CD4-positive, alpha-beta T cell treated with Interferon alpha-2 for 1 hour (primary cell): ENCODE results near the gene ZNF512B.
"Not testable (repeated sequence)": the region's sequence is repeated elsewhere in the genome, so short reads cannot be mapped to it uniquely, and the experiment has no call there.

Experiments used
- DNase-seq, 2 donors: peaks; one replicate each; pipeline ENCODE4 v3.0.0-alpha.2; 2020 to 2022

ZNF512B gene

DNA sequence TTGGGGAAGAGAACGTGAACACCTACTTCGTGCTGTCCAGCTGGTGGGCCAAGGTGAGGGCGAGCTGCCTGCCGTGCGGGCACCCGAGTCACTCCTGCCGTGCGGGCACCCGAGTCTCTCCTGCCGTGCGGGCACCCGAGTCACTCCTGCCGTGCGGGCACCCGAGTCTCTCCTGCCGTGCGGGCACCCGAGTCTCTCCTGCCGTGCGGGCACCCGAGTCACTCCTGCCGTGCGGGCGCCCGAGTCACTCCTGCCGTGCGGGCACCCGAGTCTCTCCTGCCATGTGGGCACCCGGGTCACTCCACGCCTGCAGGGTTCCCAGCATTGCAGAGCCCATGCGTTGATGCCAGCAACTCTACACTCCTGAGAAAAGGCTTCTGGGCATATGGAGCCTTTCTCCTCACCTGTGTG, 40.3 kb downstream of the ZNF512B start:
- not testable (repeated sequence) for DNase-seq

DNA sequence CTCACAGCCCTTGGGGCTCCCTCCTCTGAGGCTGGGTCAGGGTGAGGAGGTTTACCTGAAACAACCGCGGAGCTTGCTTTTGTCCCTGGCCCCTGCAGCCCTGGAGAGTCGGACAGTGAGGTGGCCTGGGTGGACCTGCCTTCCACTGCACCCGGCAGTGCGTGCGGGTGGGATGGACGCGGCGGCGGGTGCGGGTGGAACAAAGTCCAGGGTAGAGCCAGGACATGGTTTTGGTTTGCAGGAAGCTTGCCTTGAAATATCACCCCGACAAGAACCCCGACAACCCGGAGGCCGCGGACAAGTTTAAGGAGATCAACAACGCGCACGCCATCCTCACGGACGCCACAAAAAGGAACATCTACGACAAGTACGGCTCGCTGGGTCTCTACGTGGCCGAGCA, 40.7 kb downstream of the ZNF512B start:
- DNase-seq = no peak

- no peak for DNase-seq
Observed at GRCh38 chr20:63926298-63926697, 43.4 kb downstream of the ZNF512B start.

GRCh38 chr20:63924241-63924640, 45.5 kb downstream of the ZNF512B start:
- DNase-seq = no peak

GRCh38 chr20:63923651-63924050, 46.1 kb downstream of the ZNF512B start:
- DNase-seq = no peak

- no peak for DNase-seq
Observed at GRCh38 chr20:63920226-63920625, 49.5 kb downstream of the ZNF512B start.

DNA sequence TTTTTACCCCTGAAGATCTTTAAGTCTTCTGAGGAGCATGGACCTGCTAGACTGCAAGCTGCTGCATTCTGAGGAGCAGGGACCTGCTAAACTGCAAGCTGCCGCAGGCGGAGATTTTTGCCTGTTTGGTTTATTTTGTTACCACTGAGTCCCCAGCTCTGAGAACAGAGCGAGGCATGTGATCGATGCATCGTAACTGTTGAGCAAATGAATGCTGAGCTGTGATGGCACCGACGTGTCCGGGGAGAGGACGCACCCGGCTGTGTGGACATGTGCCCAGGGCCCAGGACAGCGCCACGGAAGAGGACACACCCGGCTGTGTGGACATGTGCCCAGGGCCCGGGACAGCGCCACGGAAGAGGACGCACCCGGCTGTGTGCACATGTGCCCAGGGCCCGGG, 50.6 kb downstream of the ZNF512B start:
- no peak for DNase-seq

GRCh38 chr20:63917811-63918210, 51.9 kb downstream of the ZNF512B start:
- no peak for DNase-seq

DNA sequence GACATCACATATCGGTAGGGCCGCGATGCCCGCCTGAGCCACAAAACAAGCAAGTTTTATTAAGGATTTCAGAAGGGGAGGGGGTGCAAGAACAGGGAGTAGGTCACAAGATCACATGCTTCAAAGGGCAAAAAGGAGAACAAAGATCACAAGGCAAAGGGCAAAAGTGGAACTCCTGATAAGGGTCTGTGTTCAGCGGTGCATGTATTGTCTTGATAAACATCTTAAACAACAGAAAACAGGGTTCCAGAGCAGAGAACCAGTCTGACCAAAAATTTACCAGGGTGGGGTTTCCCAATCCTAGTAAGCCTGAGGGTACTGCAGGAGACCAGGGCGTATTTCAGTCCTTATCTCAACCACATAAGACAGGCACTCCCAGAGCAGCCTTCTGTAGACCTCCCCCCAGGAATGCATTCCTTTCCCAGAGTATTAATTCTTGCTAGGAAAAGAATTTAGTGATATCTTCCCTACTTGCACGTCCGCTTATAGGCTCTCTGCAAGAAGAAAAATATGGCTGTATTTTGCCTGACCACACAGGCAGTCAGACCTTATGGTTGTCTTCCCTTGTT, 53.3 kb downstream of the ZNF512B start:
- not testable (repeated sequence) for DNase-seq

GRCh38 chr20:63915471-63915870, 54.3 kb downstream of the ZNF512B start:
- DNase-seq = no peak

DNA sequence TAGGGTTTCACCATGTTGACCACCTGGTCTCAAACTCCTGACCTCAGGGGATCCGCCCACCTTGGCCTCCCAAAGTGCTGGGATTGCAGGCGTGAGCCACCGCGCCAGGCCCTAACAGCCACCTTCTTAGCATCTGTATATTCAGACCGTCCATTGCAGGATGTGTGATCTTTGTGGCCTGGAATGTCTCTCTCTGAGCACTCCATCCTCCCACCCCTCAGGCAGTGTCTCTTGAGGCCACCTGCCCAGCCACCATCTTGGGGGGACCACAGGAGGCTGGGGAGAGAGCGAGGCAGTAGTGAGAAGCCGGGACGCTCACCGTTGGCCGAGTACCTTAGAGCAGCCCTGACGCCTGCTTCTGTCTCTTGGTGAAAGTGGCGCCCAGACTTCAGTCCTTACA, 56.0 kb downstream of the ZNF512B start:
- DNase-seq = no peak

DNA sequence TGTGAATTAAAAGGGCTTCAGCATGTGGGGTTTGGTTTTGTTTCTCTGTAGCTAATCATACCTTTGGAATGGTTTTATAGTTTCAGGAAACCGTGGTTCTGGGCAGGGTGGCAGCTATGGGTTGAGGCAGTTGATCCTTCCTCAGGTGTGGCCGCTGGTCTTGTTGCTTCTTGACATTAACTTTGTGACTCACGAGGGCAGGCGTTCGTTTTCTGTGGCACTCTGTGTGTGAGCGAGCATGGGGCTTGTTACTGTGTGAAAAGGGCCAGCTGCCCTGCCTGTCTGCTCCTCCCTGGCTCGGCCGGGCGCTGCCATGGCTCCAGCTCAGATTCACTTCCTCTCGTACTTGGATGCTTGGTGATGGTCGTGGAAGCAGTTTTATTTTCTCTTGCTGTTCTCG, 58.6 kb downstream of the ZNF512B start:
- DNase-seq = peak in 1 of 2 donors; percentile 4

GRCh38 chr20:63908008-63908682, 61.6 kb downstream of the ZNF512B start:
- no peak for DNase-seq
